Measurements from ENCODE around the gene CEP76. TPM values are rescaled to one million over a fixed set of nuclear protein-coding genes. Genes with fewer than 3 reads are reported as not detected.
A peak's percentile ranks its signal among the peaks of the same experiment; 100 is the strongest.

Gene CEP76
- total and polyA plus RNA-seq, 2 donors (not counting 1 experiment from before 2014, with no cell fraction given), result 5.3 to 10.0 TPM

GRCh38 chr18:12711446-12711845 lies 8.9 kb upstream of the CEP76 start:
- Histone ChIP-seq H3K27me3 (replicated peaks in 1 of 4; ENCODE audit: control extremely low read depth in 1 of 4, control insufficient read depth in 3 of 4, insufficient read depth in 4 of 4, low read length in 3 of 4) (no peaks in the 10 kb centered on the region), H2AFZ (ENCODE audit: insufficient read depth, low read depth, low read length, poor library complexity, severe bottlenecking) (no peak overlapping the region), H3K36me3 (replicated peaks in 1 of 2; ENCODE audit: control extremely low read depth in 1 of 2, control insufficient read depth in 1 of 2, extremely low read depth in 1 of 2, insufficient read depth in 2 of 2, low read length in 1 of 2) (peaks cover 17 to 56% of the 10 kb centered on the region in 2 experiments), H3K27ac (ENCODE audit: low read length in 2 of 2) (no peak overlapping the region), H3K4me1 (ENCODE audit: control insufficient read depth in 2 of 2, insufficient read depth in 2 of 2, low read length in 2 of 2) (no peaks in the 10 kb centered on the region), H4K20me1 (ENCODE audit: control insufficient read depth, insufficient read depth, low read length, poor library complexity, severe bottlenecking) (peaks cover 9% of the 10 kb centered on the region), H3K79me2 (ENCODE audit: control insufficient read depth, insufficient read depth, low read length) (peaks cover 24% of the 10 kb centered on the region), H3K4me2 (replicated peaks; ENCODE audit: low read depth, low read length, poor library complexity, severe bottlenecking) (no peak overlapping the region), H3K9ac (ENCODE audit: low read length) (no peak overlapping the region), H3K4me3 (ENCODE audit: control extremely low read depth in 1 of 5, extremely low read depth in 1 of 5, insufficient read depth in 1 of 5, low read depth in 2 of 5, low read length in 4 of 5) (no peak overlapping the region), H3K9me3 (ENCODE audit: control extremely low read depth in 1 of 3, control insufficient read depth in 2 of 3, insufficient read depth in 1 of 3, low read length in 2 of 3) (no peaks in the 10 kb centered on the region)
- Mint-ChIP-seq H3K9me3 (ENCODE audit: insufficient read depth) (no peaks in the 10 kb centered on the region), H3K4me1 (no peaks in the 10 kb centered on the region), H3K27me3 (no peaks in the 10 kb centered on the region), H3K27ac (no peak overlapping the region), H3K4me3 (no peak overlapping the region)
- ChIA-PET POLR2A (no interaction called here), CTCF (no interaction called here)
- TF ChIP-seq CTCF (IDR thresholded peaks at IDR 0.05) (no peak), EZH2 (IDR thresholded peaks at IDR 0.05; ENCODE audit: borderline replicate concordance, insufficient read depth, low read depth, low read length, poor library complexity, severe bottlenecking) (no peak)
- no peak for ATAC-seq (ENCODE audit: low read depth)
- intact Hi-C loops (cut with micrococcal nuclease), result no loop called here
- 98% methylated on average over 4 of the region's 5 CpGs for WGBS (ENCODE audit: insufficient coverage)
- DNase-seq, result no peak

GRCh38 chr18:12703664-12704063 lies 1.1 kb upstream of the CEP76 start:
- H3K27me3 ChIP-seq (replicated peaks in 1 of 4; ENCODE audit: control extremely low read depth in 1 of 4, control insufficient read depth in 3 of 4, insufficient read depth in 4 of 4, low read length in 3 of 4), result no peaks in the 10 kb centered on the region
- no peak for ATAC-seq (ENCODE audit: low read depth)
- H4K20me1 ChIP-seq (ENCODE audit: control insufficient read depth, insufficient read depth, low read length, poor library complexity, severe bottlenecking), result peaks cover 20% of the 10 kb centered on the region
- peaks cover 63% of the 10 kb centered on the region for H3K79me2 ChIP-seq (ENCODE audit: control insufficient read depth, insufficient read depth, low read length)
- Mint-ChIP-seq H3K27ac (peak overlapping the region; percentile 100), H3K9me3 (ENCODE audit: insufficient read depth) (no peaks in the 10 kb centered on the region), H3K27me3 (no peaks in the 10 kb centered on the region), H3K4me1 (peaks cover 37% of the 10 kb centered on the region), H3K4me3 (peak overlapping the region; percentile 99)
- 0% methylated on average over 2 of the region's 2 CpGs for WGBS (ENCODE audit: insufficient coverage)
- peak overlapping the region; percentile 96 to 100 for H3K27ac ChIP-seq (ENCODE audit: low read length in 2 of 2)
- intact Hi-C loops (cut with micrococcal nuclease), result loop anchor here (2.0 to 5.0 kb wide), 3 partner anchors 47 to 851 kb away; partner anchors contain the start of gene CHMP1B
- POLR2A ChIA-PET, result no interaction called here
- DNase-seq, result no peak
- peaks cover 22 to 26% of the 10 kb centered on the region in 2 donors for H3K4me1 ChIP-seq (ENCODE audit: control insufficient read depth in 2 of 2, insufficient read depth in 2 of 2, low read length in 2 of 2)
- TF ChIP-seq CTCF (IDR thresholded peaks at IDR 0.05) (no peak), EZH2 (IDR thresholded peaks at IDR 0.05; ENCODE audit: borderline replicate concordance, insufficient read depth, low read depth, low read length, poor library complexity, severe bottlenecking) (no peak)
- peak overlapping the region; percentile 85 for H3K4me2 ChIP-seq (replicated peaks; ENCODE audit: low read depth, low read length, poor library complexity, severe bottlenecking)
- peak overlapping the region; percentile 98 for H2AFZ ChIP-seq (ENCODE audit: insufficient read depth, low read depth, low read length, poor library complexity, severe bottlenecking)
- H3K9me3 ChIP-seq (ENCODE audit: control extremely low read depth in 1 of 3, control insufficient read depth in 2 of 3, insufficient read depth in 1 of 3, low read length in 2 of 3), result no peaks in the 10 kb centered on the region
- peak overlapping the region; percentile 84 to 95 (median 86) for H3K4me3 ChIP-seq (ENCODE audit: control extremely low read depth in 1 of 5, extremely low read depth in 1 of 5, insufficient read depth in 1 of 5, low read depth in 2 of 5, low read length in 4 of 5)
- peaks cover 7 to 10% of the 10 kb centered on the region in 2 experiments for H3K36me3 ChIP-seq (replicated peaks in 1 of 2; ENCODE audit: control extremely low read depth in 1 of 2, control insufficient read depth in 1 of 2, extremely low read depth in 1 of 2, insufficient read depth in 2 of 2, low read length in 1 of 2)
- CTCF ChIA-PET, result interaction anchor here (1.0 to 2.4 kb wide), 3 partner anchors 182 to 327 kb away, joined by 3 to 8 read pairs (median 5); partner anchors contain the start of gene AFG3L2
- peak overlapping the region; percentile 95 for H3K9ac ChIP-seq (ENCODE audit: low read length)

Measured in B cell (primary cell).